Measurements from ENCODE around the gene SEL1L2.

DNA sequence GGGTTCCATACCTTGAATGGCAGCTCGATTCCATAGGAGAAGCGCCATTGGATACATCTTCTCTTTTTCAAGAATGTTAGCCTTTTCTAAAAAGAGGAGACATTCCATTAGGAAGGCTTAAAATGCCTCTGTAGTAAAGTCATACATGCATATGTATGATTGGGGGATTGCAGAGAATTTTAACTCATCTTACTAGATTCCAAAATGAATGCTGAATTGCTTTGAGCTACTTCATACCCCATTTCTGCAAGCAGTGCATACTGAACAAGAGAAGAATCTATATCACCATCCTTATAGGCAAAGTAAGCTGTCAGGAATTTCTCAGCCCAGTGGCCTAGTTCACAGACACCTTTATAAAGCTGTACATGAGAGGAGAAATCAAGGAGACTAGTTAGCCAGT lies 125.3 kb downstream of the SEL1L2 start:
- TF ChIP-seq, protein P1, sequence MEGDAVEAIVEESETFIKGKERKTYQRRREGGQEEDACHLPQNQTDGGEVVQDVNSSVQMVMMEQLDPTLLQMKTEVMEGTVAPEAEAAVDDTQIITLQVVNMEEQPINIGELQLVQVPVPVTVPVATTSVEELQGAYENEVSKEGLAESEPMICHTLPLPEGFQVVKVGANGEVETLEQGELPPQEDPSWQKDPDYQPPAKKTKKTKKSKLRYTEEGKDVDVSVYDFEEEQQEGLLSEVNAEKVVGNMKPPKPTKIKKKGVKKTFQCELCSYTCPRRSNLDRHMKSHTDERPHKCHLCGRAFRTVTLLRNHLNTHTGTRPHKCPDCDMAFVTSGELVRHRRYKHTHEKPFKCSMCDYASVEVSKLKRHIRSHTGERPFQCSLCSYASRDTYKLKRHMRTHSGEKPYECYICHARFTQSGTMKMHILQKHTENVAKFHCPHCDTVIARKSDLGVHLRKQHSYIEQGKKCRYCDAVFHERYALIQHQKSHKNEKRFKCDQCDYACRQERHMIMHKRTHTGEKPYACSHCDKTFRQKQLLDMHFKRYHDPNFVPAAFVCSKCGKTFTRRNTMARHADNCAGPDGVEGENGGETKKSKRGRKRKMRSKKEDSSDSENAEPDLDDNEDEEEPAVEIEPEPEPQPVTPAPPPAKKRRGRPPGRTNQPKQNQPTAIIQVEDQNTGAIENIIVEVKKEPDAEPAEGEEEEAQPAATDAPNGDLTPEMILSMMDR (IDR thresholded peaks at IDR 0.05), result no peak
- no peak for TF ChIP-seq POLR2A (IDR thresholded peaks at IDR 0.05)

Data from esophagus squamous epithelium (tissue), 4 donors.